ENCODE results near the gene BLVRB.
"Not testable (repeated sequence)": the region's sequence is repeated elsewhere in the genome, so short reads cannot be mapped to it uniquely, and the experiment has no call there.

Gene BLVRB

GRCh38 chr19:40492274-40492673, 26.7 kb upstream of the BLVRB start:
- no peak for TF ChIP-seq CTCF (IDR thresholded peaks at IDR 0.05; ENCODE audit: borderline replicate concordance, control extremely low read depth, extremely low read depth, insufficient read depth, missing control alignments)
- no peak for DNase-seq (ENCODE audit: low spot score)
- in situ Hi-C loops (cut with MboI; ENCODE audit: low sequenced_read_pairs, unreplicated experiment) = no loop called here

- in situ Hi-C loops (cut with MboI; ENCODE audit: low sequenced_read_pairs, unreplicated experiment) = no loop called here
- DNase-seq (ENCODE audit: low spot score) = no peak
Measured at GRCh38 chr19:40489882-40490230, 24.3 kb upstream of the BLVRB start.

GRCh38 chr19:40486017-40486416, 20.5 kb upstream of the BLVRB start:
- in situ Hi-C loops (cut with MboI; ENCODE audit: low sequenced_read_pairs, unreplicated experiment) = no loop called here
- DNase-seq (ENCODE audit: low spot score) = no peak
- no peak for TF ChIP-seq CTCF (IDR thresholded peaks at IDR 0.05; ENCODE audit: borderline replicate concordance, control extremely low read depth, extremely low read depth, insufficient read depth, missing control alignments)

More at GRCh38 chr19:40489882-40490230, 24.3 kb upstream of the BLVRB start:
- no peak for TF ChIP-seq CTCF (IDR thresholded peaks at IDR 0.05; ENCODE audit: borderline replicate concordance, control extremely low read depth, extremely low read depth, insufficient read depth, missing control alignments)

- in situ Hi-C loops (cut with MboI; ENCODE audit: low sequenced_read_pairs, unreplicated experiment); DNase-seq (ENCODE audit: low spot score): not testable (repeated sequence)
Measured at GRCh38 chr19:40475878-40476644, 10.5 kb upstream of the BLVRB start.

DNA sequence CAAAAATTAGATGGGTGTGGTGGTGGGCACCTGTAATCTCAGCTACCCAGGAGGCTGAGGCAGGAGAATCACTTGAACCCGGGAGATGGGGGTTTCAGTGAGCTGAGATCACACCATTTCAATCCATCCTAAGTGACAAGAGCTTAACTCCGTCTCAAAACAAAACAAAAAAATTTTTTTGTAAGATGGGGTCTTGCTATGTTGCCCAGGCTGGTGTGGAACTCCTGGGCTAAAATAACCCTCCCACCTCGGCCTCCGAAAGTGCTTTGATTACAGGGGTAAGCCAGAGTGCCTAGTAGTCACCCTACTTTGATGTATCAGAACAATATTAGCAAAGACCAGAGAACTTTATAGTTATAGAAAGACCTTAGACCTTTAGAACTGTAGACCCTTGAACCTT, 9.2 kb upstream of the BLVRB start:
- in situ Hi-C loops (cut with MboI; ENCODE audit: low sequenced_read_pairs, unreplicated experiment) = no loop called here
- DNase-seq (ENCODE audit: low spot score) = no peak
- TF ChIP-seq CTCF (IDR thresholded peaks at IDR 0.05; ENCODE audit: borderline replicate concordance, control extremely low read depth, extremely low read depth, insufficient read depth, missing control alignments) = no peak

DNA sequence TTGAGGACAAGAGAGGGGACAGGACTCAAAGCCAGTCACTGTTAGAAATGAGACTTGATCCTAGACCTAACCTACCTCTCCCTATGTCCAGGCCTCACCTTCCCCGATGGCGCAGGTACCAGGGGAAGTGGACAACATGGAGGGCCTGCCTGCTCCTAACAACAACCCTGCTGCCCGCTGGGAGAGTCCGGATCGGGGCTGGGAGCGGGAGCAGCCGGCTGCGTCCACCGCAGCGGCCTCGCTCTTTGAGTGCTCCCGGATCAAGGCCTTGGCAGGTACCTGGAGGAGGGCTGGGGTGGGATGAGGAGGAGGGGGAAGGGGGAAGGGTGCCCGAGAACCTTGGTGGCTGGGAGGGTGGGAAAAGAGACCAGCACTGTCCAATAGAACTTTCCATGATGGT, 7.0 kb upstream of the BLVRB start:
- in situ Hi-C loops (cut with MboI; ENCODE audit: low sequenced_read_pairs, unreplicated experiment) = no loop called here
- DNase-seq (ENCODE audit: low spot score) = no peak
- no peak for TF ChIP-seq CTCF (IDR thresholded peaks at IDR 0.05; ENCODE audit: borderline replicate concordance, control extremely low read depth, extremely low read depth, insufficient read depth, missing control alignments)

- in situ Hi-C loops (cut with MboI; ENCODE audit: low sequenced_read_pairs, unreplicated experiment) = no loop called here
- DNase-seq (ENCODE audit: low spot score) = no peak
- no peak for TF ChIP-seq CTCF (IDR thresholded peaks at IDR 0.05; ENCODE audit: borderline replicate concordance, control extremely low read depth, extremely low read depth, insufficient read depth, missing control alignments)
Measured at GRCh38 chr19:40471111-40471510, 5.6 kb upstream of the BLVRB start.

Measured in GM13976 (cell line).